CD4-positive, alpha-beta T cell treated with Interleukin-15 for 1 hour (primary cell): ENCODE measurements around the gene A1CF.
"Not testable (repeated sequence)": the region's sequence is repeated elsewhere in the genome, so short reads cannot be mapped to it uniquely, and the experiment has no call there.

Experiments used
- DNase-seq: peaks from one replicate; pipeline ENCODE4 v3.0.0-alpha.2; 2020

A1CF gene

DNA sequence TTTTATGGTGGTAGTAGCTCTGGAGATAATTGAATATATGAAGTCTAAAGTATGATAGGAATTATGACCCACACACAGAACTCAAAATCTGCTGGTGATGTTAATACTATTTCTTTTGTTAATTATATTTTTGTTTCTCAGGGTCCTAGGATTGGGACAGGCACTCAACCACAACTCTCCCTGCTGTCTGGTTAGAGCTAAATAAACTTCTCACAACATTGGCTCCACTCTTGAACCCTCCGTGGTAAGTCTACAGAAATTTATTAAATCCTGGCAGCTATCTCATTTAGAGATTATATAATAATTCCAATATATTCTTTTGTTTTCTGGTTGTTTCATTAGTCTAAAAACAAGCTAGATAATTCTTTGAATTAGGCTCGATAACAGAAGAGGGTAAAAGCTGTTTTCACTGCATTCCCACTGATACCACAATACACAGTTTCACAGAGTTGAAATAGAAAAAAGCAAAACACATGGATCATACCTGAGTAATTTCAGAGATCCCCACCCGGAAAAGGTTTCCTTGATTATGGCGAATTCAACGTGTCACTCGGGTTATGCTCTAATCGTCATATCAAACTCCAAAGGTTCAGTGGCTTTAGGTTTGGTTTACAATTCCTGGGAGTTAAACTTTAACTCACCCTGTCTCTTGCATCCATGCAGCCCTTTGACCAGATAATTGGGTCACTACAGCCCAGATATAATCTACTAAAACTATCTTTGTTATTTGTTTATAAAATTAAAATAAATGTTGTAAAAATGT lies at the start of gene A1CF:
TSS of gene A1CF (minus strand) at position 531 of the 763 bp plus-strand sequence. CDS start 25,687 bp downstream, outside the sequence.
- DNase-seq: no peak

DNA sequence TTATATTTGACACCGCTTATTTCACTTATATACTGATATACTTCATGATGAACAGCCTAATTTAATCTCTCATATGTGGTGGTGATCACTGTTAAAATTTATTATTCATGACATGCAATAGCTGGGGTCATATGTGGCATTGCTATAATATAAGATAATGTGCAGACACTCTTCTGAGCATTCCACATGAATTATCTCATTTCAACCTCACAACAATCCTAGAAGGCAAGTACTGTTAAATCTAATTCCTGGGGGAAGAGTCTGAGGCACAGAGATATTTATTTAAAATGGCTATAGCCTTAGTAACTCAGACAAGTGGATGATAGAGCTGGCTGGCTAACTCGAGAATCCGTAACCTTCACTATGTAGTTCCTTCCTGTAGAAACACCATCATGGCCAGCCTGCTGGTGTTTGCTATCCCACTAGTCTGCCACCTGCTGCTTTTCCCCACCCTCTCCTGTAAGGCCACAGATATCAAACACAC lies 46.6 kb upstream of the A1CF start:
- no peak for DNase-seq

- no peak for DNase-seq
Observed at GRCh38 chr10:50929670-50930069, 44.2 kb upstream of the A1CF start.

- no peak for DNase-seq
Observed at GRCh38 chr10:50928190-50928552, 42.7 kb upstream of the A1CF start.

DNA sequence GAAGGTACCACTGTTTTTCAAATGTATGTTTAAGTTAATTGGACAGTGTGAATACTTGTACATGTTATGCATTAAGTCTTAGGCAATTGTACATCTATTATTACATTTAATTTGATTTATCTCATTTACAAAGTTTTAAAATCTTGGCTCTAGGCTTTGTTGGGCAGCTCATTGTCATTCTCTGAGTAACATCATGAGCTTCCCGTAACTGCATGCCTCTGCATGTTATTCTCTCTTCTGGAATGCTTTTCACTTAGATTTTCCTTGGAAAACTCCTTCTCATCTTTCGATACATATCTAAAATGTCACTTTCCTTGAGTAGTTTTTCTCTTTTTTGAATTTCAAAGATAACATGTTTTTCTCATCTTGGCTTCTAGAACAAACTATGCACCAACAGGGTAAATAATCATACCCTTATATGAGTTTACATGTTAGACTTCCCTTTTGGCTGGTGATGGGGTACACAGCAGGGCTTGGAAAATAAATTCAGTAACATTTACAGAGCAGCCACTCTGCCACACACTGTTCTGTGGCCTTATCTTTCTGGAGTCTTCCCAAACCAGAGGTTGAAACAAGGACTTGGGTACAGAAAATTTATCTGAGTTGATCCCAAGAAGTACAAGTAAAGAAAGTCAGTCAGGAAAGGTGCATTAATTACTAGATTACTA lies 42.2 kb upstream of the A1CF start:
- no peak for DNase-seq

- DNase-seq: not testable (repeated sequence)
Observed at GRCh38 chr10:50923471-50923870, 38.0 kb upstream of the A1CF start.

- DNase-seq: no peak
Observed at GRCh38 chr10:50919010-50919409, 33.6 kb upstream of the A1CF start.

DNA sequence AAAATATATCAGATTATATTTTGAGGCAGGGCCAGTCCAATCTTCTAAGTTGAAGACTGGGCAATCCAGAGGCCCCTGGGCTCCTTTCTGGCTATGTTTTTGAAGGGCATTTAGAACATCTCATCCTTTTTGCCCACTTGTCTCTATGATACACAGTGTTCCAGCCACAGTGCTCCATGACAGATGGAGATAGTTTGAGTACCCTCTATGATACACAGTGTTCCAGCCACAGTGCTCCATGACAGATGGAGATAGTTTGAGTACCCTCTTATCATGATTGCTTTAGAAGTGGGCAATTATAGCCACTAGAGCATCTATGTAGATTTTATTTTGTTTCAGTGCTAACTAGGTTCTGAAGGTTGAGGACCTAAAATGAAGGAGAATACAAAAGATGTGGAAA lies 33.1 kb upstream of the A1CF start:
- no peak for DNase-seq

DNA sequence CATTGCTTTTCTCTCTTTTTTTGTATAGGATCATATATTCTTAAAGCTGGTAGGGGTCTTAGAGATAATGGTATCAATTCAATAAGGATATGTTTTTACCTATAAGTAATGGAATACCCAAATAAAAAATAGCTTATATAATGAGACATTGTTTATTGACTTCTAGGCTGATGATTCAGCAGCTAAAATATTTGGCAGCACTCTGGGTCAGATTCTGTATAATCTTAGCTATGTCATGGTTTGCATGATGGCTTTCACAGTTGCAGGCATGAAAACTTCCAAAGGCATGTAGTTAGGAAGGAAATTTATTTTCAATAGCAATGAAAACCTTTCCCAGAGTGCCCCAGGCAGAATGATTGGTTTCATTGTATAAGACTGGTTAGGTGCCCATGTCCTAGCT lies 32.1 kb upstream of the A1CF start:
- DNase-seq: no peak

DNA sequence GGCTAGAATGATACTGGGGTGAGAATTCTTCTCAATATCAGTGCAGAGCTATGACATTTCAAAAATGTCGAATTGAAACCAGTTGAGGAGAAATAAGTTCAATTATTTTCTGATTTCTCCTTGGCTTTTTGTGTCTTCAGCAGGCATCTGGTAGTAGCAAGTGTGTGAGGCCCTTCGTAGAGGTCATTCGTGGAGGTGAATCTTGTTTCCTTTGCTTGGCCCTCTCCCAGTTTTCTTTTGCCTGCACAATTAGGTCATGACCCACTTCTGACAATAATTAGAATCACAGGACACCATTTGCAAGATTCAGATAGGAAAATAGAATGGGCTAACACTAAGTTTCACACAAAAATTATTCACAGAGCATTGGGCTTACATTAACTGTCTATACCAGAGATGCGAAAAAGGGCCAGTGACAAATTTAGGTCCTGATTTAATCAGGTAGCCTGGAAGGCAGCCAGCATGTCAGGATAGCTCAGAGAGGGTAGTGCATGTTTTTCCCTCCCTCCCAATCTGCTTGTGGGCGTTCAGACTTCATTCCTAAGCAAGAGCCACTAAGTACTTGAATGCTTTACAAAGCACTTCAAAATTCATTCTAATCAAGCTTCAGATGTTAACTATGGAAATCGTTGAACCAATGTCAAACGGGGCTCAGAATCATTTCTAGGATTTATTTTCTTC lies 24.0 kb upstream of the A1CF start:
- DNase-seq: no peak

GRCh38 chr10:50908366-50908765 lies 22.9 kb upstream of the A1CF start:
- no peak for DNase-seq

- not testable (repeated sequence) for DNase-seq
Observed at GRCh38 chr10:50905797-50906196, 20.4 kb upstream of the A1CF start.

- DNase-seq: no peak
Observed at GRCh38 chr10:50896721-50897120, 11.3 kb upstream of the A1CF start.

- DNase-seq: no peak
Observed at GRCh38 chr10:50894312-50894711, 8.9 kb upstream of the A1CF start.

DNA sequence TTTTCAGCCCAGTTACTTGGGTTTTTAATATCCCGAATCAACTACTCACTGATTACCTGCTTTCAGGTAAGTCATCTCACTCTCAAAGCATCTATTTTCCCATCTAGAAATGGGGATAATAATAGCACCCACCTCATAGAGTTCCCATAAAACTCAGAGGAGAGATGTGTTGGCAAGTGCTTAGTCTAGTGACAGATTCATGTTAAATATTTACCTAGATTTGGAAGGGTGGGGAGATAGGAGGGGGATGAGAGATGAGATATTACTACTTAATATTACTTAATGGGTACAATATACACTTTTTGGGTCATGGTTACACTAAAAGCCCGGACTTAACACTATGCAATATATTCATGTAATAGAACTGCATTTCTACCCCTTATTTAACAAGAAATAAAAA lies 7.0 kb upstream of the A1CF start:
- no peak for DNase-seq

GRCh38 chr10:50884302-50884701 lies 1.1 kb downstream of the A1CF start:
- no peak for DNase-seq

DNA sequence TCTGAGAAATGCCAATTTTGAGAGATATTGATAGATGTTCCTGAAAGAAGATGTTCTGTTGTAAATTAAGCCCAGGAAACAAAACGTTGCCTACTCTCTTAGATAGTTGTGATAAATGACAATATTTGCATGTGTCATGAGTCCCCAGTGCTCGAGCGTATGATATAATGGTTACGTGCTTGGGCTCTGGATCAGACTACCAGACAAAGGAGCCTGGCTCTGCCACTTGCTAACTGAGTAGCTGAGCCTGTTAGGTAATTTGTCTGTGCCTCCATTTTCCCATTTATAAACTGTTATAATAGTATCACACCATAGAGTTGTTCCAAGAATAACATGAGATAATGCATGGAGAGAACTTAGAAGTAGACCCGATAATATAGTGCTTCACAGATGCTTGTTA lies 1.8 kb downstream of the A1CF start:
- no peak for DNase-seq

DNA sequence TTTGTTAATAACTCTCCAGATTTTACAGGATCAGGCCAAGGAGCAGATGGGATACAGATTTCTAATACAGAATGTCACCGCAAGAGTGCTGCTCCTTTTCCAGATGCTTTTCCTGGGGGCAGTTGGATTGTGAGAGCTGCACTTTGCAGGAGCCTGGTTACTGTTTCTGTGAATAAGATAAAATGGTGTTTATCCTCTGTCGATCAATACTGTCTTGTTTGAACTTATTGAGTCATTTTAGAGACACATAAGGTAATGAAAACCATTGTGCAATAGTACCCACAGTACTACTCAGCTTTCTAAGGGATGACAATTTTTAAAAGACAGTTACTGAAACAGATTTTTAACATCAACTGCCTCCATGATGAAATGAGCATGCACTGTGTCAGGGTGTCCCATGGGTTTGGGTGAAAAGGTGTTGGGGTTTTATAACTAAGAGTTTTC lies 2.9 kb downstream of the A1CF start:
- DNase-seq: no peak

DNA sequence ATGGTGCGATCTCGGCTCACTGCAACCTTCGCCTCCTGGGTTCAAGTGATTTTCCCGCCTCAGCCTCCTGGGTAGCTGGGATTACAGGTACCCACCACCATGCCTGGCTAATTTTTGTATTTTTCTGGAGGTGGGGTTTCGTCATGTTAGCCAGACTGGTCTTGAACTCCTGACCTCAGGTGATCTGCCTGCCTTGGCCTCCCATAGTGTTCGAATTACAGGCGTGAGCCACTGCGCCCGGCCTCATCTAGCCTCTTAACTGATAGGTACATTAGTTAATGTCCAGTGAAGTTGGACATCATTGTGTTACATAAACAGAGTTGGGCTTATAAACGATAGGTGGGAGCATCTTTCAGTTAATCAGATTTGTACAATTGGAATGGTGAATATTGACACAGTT lies 4.4 kb downstream of the A1CF start:
- not testable (repeated sequence) for DNase-seq

DNA sequence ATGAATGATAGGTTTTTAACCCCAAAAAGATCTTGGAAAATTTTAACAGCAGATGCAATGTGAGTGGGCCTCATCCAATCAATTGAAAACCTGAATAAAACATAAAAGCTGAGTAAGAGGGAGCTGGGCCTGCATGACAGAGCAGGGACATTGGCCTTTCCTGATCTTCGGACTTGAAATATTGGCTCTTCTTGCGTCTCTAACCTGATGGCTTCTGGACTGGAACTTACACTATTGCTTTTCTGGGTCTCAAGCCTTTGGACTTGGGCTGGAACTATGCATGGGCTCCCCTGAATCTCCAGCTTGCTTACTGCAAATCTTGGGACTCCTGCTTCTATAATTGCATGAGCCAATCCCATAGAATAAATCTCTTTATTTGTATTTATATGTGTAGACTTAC lies 9.0 kb downstream of the A1CF start:
- DNase-seq: no peak

DNA sequence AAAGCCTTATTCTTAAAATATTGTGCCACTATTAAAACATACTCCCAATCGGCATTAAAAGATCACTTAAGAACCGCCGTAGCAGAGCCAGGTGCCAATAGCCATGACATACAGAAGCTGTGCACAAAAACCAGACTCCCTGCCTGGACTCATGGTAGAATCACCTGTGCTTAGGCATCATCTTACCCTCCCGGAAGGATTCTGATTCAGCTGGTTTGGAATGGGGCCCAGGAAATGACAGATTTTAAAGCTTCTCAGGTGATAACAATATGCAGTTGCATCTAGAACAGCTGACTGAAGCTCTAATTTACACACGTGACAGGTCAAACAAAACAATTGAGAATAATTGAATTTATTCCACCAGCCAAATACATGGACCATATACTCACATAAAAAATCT lies 10.7 kb downstream of the A1CF start:
- no peak for DNase-seq

- no peak for DNase-seq
Observed at GRCh38 chr10:50866317-50866716, 19.1 kb downstream of the A1CF start.

DNA sequence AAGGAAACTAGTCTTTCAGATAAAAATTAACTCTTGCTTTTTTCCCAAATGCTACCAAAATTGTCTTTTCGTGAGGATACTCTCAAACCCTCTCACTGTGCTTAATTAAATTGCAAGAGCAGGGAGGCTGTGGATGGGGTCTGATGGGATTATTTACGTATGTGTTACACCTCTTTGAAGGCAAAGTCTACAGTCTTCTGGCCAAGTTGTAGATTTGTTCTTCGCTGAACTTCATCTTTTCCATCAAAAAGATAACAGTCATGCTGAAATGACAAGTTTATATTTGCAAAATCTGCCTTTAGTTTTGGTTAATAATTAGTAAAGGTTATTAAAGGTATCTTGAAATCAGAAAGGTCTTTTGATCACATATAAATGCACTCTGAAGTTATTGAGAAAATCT lies 22.7 kb downstream of the A1CF start:
- no peak for DNase-seq

GRCh38 chr10:50861370-50861769 lies 24.1 kb downstream of the A1CF start:
- no peak for DNase-seq
